D721Med (cell line): ENCODE measurements around the gene SLC12A8.
A peak's percentile ranks its signal among the peaks of the same experiment; 100 is the strongest.

ENCODE experiments used
- DNase-seq: peaks from one replicate; pipeline ENCODE4 v3.0.0; 2011; ENCODE audit warnings: low spot score; ENCODE audit not compliant: insufficient read length
- FAIRE-seq: peaks from 2 replicates; lab custom pipeline; 2011; peaks lifted over from hg19 to GRCh38; lab: Jason Lieb, UNC
- CTCF ChIP-seq: IDR thresholded peaks from 2 replicates; pipeline ENCODE4 v1.5.1; 2012; ENCODE audit warnings: mild to moderate bottlenecking, control low read depth; ENCODE audit not compliant: insufficient read depth; ENCODE audit errors: missing control alignments

The SLC12A8 gene, protein sequence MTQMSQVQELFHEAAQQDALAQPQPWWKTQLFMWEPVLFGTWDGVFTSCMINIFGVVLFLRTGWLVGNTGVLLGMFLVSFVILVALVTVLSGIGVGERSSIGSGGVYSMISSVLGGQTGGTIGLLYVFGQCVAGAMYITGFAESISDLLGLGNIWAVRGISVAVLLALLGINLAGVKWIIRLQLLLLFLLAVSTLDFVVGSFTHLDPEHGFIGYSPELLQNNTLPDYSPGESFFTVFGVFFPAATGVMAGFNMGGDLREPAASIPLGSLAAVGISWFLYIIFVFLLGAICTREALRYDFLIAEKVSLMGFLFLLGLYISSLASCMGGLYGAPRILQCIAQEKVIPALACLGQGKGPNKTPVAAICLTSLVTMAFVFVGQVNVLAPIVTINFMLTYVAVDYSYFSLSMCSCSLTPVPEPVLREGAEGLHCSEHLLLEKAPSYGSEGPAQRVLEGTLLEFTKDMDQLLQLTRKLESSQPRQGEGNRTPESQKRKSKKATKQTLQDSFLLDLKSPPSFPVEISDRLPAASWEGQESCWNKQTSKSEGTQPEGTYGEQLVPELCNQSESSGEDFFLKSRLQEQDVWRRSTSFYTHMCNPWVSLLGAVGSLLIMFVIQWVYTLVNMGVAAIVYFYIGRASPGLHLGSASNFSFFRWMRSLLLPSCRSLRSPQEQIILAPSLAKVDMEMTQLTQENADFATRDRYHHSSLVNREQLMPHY

GRCh38 chr3:125212509-125213363 lies at the start of gene SLC12A8:
TSS of gene SLC12A8 (minus strand) at chr3:125212748. CDS start at chr3:125211349, 1,399 bp downstream.
- FAIRE-seq (no peak), DNase-seq (no peak)
- no peak for TF ChIP-seq CTCF

DNA sequence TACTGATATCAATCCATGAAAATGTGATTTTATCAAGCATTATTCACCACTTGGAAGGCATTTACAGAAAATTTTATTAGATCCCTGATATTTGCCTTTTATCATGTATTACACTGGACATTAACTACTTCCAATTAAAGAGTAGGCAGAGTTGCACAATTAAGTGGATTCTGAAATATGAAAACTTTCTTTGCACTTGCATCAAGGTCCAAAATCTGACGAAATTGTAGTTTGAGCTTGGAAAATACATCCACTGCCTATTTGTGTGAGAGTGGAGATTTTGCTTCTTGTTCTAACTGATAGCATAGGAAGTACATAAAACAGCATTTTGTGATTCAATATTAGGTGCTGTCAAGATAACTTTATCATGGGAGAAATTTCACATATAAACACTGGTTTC lies 49.6 kb upstream of the SLC12A8 start:
- peak; percentile 29 for FAIRE-seq
- no peak for TF ChIP-seq CTCF
- no peak for DNase-seq

DNA sequence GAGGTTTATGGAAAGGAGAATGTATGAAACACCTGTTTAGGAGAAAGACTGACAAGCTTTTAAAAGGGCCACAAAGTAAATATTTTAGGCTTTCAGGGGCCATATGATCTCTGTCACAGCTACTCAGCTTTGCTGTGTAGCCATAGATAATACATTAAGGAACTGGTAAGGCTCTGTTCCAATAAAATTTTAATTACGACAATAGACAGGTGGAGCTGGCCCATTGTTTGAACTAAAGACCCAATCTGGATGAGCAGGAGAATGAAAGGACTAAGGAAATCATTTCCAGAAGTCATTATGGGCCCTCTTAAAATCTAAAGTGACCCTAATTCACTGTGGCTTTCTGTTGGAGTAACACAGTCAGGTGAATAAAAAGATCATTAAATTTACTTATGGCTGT lies 48.5 kb upstream of the SLC12A8 start:
- TF ChIP-seq CTCF, result no peak
- no peak for DNase-seq
- FAIRE-seq, result no peak

DNA sequence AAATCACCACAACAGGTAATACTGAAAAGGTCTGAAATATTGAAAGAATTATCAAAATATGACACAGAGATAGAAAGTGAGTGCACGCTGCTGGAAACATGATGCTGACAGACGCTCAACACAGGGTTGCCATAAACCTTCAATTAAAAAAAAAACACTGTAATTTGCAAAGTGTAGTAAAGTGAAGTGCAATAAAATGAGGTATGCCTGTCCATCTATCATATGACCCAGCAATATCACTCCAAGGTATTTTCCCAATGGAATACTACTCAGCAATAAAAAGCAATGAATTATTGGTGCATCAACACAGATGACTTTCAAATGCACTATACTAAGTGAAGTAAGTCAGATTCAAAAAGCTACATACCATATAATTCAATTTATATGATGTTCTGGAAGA lies 47.6 kb upstream of the SLC12A8 start:
- no peak for DNase-seq
- no peak for FAIRE-seq

DNA sequence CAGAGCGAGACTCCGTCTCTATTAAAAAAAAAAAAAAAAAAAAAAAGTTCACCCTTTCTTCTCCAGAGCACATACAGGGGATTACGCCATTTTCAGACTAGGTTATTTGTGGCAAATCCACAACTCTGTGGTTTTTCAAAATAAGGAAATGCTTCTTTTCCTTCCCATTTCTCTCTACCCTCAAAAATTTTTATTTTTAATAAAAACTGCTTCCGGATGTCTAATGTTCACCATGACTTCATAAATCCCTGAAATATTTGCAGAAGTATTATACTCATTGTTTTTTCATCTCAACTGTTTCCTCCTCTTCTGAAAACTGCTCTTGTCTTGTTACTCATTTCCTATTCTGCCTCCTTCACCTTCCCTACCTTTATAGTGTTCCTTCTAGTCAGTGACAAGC lies 45.0 kb upstream of the SLC12A8 start:
- no peak for TF ChIP-seq CTCF
- DNase-seq (no peak), FAIRE-seq (no peak)

More for the DNA sequence above, 47.6 kb upstream of the SLC12A8 start:
- no peak for TF ChIP-seq CTCF

- no peak for FAIRE-seq
- no peak for DNase-seq
- no peak for TF ChIP-seq CTCF
These were observed 44.1 kb upstream of the SLC12A8 start for GRCh38 chr3:125256675-125257074.
